Effector memory CD4-positive, alpha-beta T cell (primary cell): ENCODE data around the gene MEGF11.

ENCODE experiments used
- DNase-seq, 3 donors: peaks; one replicate each; pipeline ENCODE4 v3.0.0-alpha.2; 2020
- H3K27ac ChIP-seq: 2 replicates; pipeline ENCODE4 v1.7.0; 2013; ENCODE audit warnings: mild to moderate bottlenecking, low read length, moderate library complexity; ENCODE audit not compliant: insufficient read depth, poor library complexity, severe bottlenecking
- H3K27me3 ChIP-seq: replicated peaks from 2 replicates; pipeline ENCODE4 v1.7.0; 2013; ENCODE audit warnings: mild to moderate bottlenecking, low read length; ENCODE audit not compliant: insufficient read depth, control insufficient read depth, poor library complexity, severe bottlenecking
- H3K36me3 ChIP-seq: 2 replicates; pipeline ENCODE4 v1.7.0; 2013; ENCODE audit warnings: mild to moderate bottlenecking, low read length, moderate library complexity; ENCODE audit not compliant: control insufficient read depth, insufficient read depth
- H3K4me1 ChIP-seq: 2 replicates; pipeline ENCODE4 v1.7.0; 2013; ENCODE audit warnings: low read length, mild to moderate bottlenecking; ENCODE audit not compliant: control insufficient read depth, insufficient read depth, poor library complexity, severe bottlenecking
- H3K4me3 ChIP-seq: 2 replicates; pipeline ENCODE4 v1.7.0; 2013; ENCODE audit warnings: low read length, low read depth, mild to moderate bottlenecking; ENCODE audit not compliant: insufficient read depth, poor library complexity, severe bottlenecking
- H3K9me3 ChIP-seq: 2 replicates; pipeline ENCODE4 v1.7.0; 2013; ENCODE audit warnings: mild to moderate bottlenecking, low read length, moderate library complexity; ENCODE audit not compliant: control insufficient read depth

MEGF11 gene

DNA sequence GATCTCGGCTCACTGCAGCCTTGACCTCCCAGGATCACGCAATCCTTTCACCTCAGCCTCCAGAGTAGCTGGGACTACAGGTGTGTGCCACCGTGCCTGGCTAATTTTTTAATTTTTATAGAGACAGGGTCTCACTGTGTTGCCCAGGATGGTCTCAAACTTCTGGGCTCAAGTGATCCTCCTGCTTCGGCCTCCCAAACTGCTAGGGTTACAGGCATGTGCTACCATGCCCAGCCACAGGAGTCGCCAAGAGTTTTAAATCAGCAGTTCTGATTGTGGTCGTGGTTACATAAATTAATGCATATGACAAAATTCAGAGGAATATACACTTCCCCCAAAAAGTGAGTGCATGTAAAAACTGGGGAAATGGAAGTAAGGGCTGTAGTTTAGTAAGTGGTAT lies 32.9 kb downstream of the MEGF11 start:
- Histone ChIP-seq H3K4me3 (no peak overlapping the region), H3K27ac (no peak overlapping the region), H3K27me3 (no peaks in the 10 kb centered on the region), H3K9me3 (no peaks in the 10 kb centered on the region), H3K4me1 (no peaks in the 10 kb centered on the region), H3K36me3 (no peaks in the 10 kb centered on the region)
- no peak for DNase-seq

DNA sequence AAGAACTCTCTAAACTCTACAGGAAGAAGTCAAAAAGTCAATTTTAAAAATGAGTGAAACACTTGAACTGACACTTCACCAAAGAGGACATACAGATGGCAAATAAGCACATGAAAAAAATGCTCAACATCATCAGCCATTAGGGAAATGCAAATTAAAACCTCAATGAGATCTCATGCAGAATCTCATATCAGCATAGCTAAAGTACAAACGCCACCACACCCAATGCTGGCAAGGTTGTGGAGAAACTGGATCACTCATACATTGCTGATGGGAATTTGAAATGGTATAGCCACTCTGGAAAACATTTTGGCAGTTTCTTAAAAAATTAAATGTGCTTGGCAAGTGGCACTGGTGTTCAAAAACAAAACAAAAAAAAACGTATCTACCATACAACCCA lies 34.2 kb downstream of the MEGF11 start:
- no peak overlapping the region for H3K27ac ChIP-seq
- no peaks in the 10 kb centered on the region for H3K27me3 ChIP-seq
- no peaks in the 10 kb centered on the region for H3K36me3 ChIP-seq
- H3K4me3 ChIP-seq = no peak overlapping the region
- no peaks in the 10 kb centered on the region for H3K9me3 ChIP-seq
- DNase-seq = no peak
- H3K4me1 ChIP-seq = no peaks in the 10 kb centered on the region

DNA sequence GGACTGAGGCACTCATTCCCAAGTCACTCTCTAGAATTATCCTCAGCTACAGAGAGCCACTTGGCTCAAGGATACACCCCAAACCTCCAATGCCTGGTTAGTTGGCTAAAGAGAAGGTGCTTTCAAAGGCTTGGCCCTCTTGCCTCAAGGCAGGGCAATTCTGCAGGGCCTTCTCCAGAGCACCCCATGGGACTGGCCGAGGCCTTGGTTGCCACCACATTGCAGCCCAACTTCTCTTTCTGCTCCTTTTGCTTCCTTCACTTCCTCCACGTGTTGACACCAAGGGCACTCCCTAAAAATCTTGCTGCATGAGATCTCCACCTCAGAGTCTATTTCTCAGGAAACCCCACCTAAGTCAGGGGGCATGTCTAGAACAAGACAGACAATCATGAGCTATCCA lies 36.7 kb downstream of the MEGF11 start:
- no peak overlapping the region for H3K4me3 ChIP-seq
- H3K27me3 ChIP-seq = no peaks in the 10 kb centered on the region
- no peaks in the 10 kb centered on the region for H3K9me3 ChIP-seq
- DNase-seq = no peak
- no peak overlapping the region for H3K27ac ChIP-seq
- H3K4me1 ChIP-seq = no peaks in the 10 kb centered on the region
- no peaks in the 10 kb centered on the region for H3K36me3 ChIP-seq

DNA sequence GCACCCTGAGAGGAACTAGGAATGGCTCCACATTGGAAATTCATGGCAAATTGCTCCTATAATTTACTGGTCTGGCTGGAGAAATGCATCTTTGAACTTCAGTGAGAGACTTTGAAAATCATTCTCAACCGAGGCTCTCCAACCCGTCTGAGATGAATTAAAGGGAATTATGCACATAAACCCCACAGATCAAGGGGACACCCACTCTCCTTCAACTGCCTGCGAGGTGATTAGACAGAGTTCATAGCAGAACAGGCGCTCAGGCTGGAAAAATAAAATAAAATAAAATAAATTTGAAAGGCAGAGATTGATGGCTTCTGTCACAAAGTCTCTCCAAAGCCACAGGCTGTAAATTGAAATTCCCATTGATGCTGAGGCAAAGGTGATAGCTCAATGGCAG lies 37.7 kb downstream of the MEGF11 start:
- Histone ChIP-seq H3K9me3 (no peaks in the 10 kb centered on the region), H3K36me3 (no peaks in the 10 kb centered on the region), H3K27me3 (no peaks in the 10 kb centered on the region), H3K27ac (no peak overlapping the region), H3K4me1 (no peaks in the 10 kb centered on the region), H3K4me3 (no peak overlapping the region)
- DNase-seq = no peak

DNA sequence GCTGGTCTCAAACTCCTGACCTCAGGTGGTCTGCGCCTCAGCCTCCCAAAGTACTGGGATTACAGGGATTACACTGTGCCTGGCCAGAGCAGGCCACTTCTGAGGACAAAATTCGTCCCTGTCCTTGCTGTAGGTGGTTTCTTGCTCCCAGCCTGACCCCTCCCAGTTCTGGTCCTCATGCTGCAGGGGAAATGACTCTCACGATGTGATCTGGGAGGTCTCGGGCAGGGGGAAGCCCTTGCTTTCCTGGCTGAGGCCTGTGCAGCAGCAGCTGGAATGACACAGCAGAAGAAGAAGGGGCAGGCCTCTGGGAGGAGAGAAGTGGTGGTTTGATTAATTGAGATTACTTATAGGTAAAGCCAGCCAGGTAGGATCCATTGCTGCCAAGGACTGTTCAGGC lies 39.3 kb downstream of the MEGF11 start:
- no peaks in the 10 kb centered on the region for H3K9me3 ChIP-seq
- no peaks in the 10 kb centered on the region for H3K27me3 ChIP-seq
- H3K36me3 ChIP-seq = no peaks in the 10 kb centered on the region
- H3K4me1 ChIP-seq = no peaks in the 10 kb centered on the region
- DNase-seq = no peak
- no peak overlapping the region for H3K4me3 ChIP-seq
- H3K27ac ChIP-seq = no peak overlapping the region

GRCh38 chr15:66212563-66212921 lies 41.0 kb downstream of the MEGF11 start:
- H3K27me3 ChIP-seq = no peaks in the 10 kb centered on the region
- no peaks in the 10 kb centered on the region for H3K4me1 ChIP-seq

GRCh38 chr15:66211670-66212562 lies 41.6 kb downstream of the MEGF11 start:
- Histone ChIP-seq H3K9me3 (no peaks in the 10 kb centered on the region), H3K27me3 (no peaks in the 10 kb centered on the region), H3K4me1 (no peaks in the 10 kb centered on the region), H3K36me3 (no peaks in the 10 kb centered on the region), H3K27ac (no peak overlapping the region), H3K4me3 (no peak overlapping the region)
- no peak for DNase-seq

More at GRCh38 chr15:66212563-66212921, 41.0 kb downstream of the MEGF11 start:
- Histone ChIP-seq H3K4me3 (no peak overlapping the region), H3K9me3 (no peaks in the 10 kb centered on the region), H3K36me3 (no peaks in the 10 kb centered on the region), H3K27ac (no peak overlapping the region)
- DNase-seq = no peak

DNA sequence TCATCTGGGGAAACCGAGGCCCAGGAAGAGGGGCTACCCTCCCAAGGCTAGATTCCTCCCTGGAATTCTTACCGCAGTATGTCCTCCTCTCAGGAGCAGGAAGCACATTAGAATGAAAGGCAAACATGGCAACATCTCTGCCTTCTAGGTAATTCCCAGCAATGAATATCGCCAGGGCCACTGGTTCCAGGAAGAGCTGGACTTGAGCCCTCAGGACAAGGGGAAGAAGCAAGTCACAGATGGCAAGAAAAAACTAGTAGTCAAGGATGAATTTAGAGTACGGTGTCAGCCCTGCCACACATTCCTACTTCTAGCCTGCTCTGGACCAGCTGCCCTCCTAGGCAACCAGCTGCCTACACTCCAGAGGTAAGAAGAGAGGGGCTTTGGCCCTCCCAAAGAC lies 42.9 kb downstream of the MEGF11 start:
- no peak overlapping the region for H3K4me3 ChIP-seq
- no peak for DNase-seq
- H3K4me1 ChIP-seq = no peaks in the 10 kb centered on the region
- no peak overlapping the region for H3K27ac ChIP-seq
- H3K27me3 ChIP-seq = no peaks in the 10 kb centered on the region
- no peaks in the 10 kb centered on the region for H3K36me3 ChIP-seq
- H3K9me3 ChIP-seq = no peaks in the 10 kb centered on the region

- DNase-seq = no peak
- Histone ChIP-seq H3K4me3 (no peak overlapping the region), H3K27me3 (no peaks in the 10 kb centered on the region), H3K4me1 (no peaks in the 10 kb centered on the region), H3K27ac (no peak overlapping the region), H3K36me3 (no peaks in the 10 kb centered on the region), H3K9me3 (no peaks in the 10 kb centered on the region)
Observed at GRCh38 chr15:66198757-66199156, 54.8 kb downstream of the MEGF11 start.

GRCh38 chr15:66196602-66197001 lies 56.9 kb downstream of the MEGF11 start:
- Histone ChIP-seq H3K27ac (no peak overlapping the region), H3K27me3 (no peaks in the 10 kb centered on the region), H3K4me3 (no peak overlapping the region), H3K9me3 (no peaks in the 10 kb centered on the region), H3K4me1 (no peaks in the 10 kb centered on the region), H3K36me3 (no peaks in the 10 kb centered on the region)
- no peak for DNase-seq
